ENCODE results near the gene GZMA. TPM values are rescaled to one million over a fixed set of nuclear protein-coding genes. Genes with fewer than 3 reads are reported as not detected.

Gene GZMA
- total RNA-seq, 2 donors from 2014 or later, result 3.9 to 17.6 TPM

Other genes starting within 250 kb of the GZMA start
- not detected for gene ESM1, start 117.1 kb upstream of the GZMA start, total RNA-seq
- 1 to 10 TPM in 1 of 2 donors, not detected in 1; 2.3 TPM for gene GZMK, start 78.4 kb upstream of the GZMA start, total RNA-seq
- 1 to 10 TPM; 4.0 to 5.2 TPM for gene GPX8, start 57.5 kb downstream of the GZMA start, total RNA-seq
- gene CDC20B, start 70.5 kb downstream of the GZMA start, total RNA-seq, result not detected
- gene MCIDAS, start 124.7 kb downstream of the GZMA start, total RNA-seq, result under 1 TPM in 1 of 2 donors, not detected in 1; 0.55 TPM
- 1 to 10 TPM; 1.4 to 3.0 TPM for gene CCNO, start 131.0 kb downstream of the GZMA start, total RNA-seq
- gene DHX29, start 205.0 kb downstream of the GZMA start, total RNA-seq, result 10 to 100 TPM; 18.6 to 21.4 TPM
- 10 to 100 TPM; 43.7 to 46.9 TPM for gene MTREX, start 205.3 kb downstream of the GZMA start, total RNA-seq

All from left colon (tissue), 2 donors.